Epithelial cell of proximal tubule (primary cell): Measurements from ENCODE around the gene CEBPA. TPM values are rescaled to one million over a fixed set of nuclear protein-coding genes. Genes with fewer than 3 reads are reported as not detected.

Source experiments
- DNase-seq: peaks from one replicate; pipeline ENCODE4 v3.0.0-alpha.2; 2011; ENCODE audit warnings: low read depth
- H3K4me3 ChIP-seq: 2 replicates; pipeline ENCODE4 v1.5.1; 2011; ENCODE audit warnings: low read depth, mild to moderate bottlenecking, low read length
- total RNA-seq: library from RNA; depleted of rRNA; stranded (reverse); fragments of >200 nt; gene quantifications from 2 replicates; pipeline ENCODE4 v1.2.3, GENCODE V29; 2015
- TF ChIP-seq, protein P1 (sequence below): conservative IDR thresholded peaks from 2 replicates; pipeline ENCODE4 v1.5.1; 2012; ENCODE audit warnings: low read depth, mild to moderate bottlenecking, low read length

The CEBPA gene
- total RNA-seq, 1 donor from 2014 or later = 2.9 TPM

DNA sequence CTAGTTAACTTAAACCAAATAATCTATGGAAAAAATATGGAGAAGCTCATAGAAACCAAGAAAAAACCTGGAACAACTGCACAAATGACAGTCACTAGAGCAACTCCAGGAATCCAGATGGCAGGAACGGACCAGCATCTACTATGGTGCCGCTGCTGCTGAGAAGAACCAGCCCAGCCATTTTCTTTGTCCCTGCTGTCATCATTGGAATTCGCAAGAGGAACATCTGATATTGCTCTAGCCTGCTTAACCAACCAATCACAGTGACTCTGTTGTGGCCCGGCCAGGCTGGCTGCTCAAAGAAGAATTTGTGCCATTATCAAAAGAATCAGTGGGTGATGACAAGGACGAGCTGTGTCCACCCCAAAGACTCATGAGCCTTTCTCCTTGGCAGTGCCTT is 33.1 kb upstream of the CEBPA start:
- H3K4me3 ChIP-seq = no peak overlapping the region
- DNase-seq = no peak
- TF ChIP-seq, protein P1, sequence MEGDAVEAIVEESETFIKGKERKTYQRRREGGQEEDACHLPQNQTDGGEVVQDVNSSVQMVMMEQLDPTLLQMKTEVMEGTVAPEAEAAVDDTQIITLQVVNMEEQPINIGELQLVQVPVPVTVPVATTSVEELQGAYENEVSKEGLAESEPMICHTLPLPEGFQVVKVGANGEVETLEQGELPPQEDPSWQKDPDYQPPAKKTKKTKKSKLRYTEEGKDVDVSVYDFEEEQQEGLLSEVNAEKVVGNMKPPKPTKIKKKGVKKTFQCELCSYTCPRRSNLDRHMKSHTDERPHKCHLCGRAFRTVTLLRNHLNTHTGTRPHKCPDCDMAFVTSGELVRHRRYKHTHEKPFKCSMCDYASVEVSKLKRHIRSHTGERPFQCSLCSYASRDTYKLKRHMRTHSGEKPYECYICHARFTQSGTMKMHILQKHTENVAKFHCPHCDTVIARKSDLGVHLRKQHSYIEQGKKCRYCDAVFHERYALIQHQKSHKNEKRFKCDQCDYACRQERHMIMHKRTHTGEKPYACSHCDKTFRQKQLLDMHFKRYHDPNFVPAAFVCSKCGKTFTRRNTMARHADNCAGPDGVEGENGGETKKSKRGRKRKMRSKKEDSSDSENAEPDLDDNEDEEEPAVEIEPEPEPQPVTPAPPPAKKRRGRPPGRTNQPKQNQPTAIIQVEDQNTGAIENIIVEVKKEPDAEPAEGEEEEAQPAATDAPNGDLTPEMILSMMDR = no peak

DNA sequence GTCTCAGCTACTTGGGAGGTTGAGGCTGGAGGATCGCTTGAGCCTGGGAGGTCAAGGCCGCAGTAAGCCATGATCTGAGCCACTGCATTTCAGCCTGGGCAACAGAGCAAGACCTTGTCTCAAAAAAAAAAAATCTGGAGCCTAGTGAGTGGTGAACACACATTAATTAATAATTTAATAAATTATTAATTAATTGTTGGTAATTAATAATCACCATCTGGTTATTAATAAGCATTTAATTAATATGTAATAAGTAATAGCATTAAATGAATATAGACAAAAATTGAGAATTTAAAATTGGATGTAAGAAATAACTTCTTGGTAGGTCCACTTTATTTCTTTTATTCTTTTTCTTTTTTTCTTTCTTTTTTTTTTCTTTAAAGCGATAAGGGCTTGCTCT is 31.9 kb upstream of the CEBPA start:
- TF ChIP-seq, protein P1 = no peak
- H3K4me3 ChIP-seq = no peak overlapping the region
- DNase-seq = no peak

DNA sequence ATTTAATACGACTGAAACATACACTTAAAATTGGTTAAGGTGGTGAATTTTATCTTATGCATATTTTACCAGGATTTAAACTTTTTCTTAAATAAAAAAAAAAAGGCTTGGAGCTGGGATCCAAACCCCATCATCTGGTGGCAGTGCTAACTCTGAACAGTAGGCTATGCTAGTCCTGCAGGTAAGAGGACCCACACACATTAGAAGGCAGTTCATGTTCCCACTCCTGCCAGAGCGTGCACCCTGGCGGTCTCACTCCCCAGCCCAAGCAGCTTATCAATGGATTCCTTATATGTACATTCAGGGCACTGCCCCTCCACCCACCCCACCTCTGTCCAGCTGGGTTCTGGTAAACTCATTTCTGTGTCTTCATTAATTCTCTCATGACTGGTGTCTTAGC is 31.3 kb upstream of the CEBPA start:
- DNase-seq = no peak
- H3K4me3 ChIP-seq = no peak overlapping the region
- TF ChIP-seq, protein P1 = no peak

DNA sequence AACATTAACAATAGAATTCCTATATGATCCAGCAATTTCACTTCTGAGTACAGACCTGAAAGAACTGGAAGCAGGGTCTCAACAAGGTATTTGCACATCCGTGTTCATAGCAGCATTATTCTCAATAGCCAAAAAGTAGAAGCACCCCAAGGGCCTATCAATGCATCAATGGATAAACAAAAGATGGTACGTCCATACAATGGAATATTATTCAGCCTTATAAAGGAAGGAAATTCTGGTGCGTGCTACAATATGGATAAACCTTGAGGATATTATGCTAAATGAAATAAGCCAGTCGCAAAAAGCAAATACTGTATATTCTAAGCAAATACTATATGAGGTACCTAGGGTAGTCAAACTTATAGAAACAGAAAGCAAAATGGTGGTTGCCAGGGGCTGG is 30.8 kb upstream of the CEBPA start:
- DNase-seq = no peak
- no peak overlapping the region for H3K4me3 ChIP-seq
- TF ChIP-seq, protein P1 = no peak

DNA sequence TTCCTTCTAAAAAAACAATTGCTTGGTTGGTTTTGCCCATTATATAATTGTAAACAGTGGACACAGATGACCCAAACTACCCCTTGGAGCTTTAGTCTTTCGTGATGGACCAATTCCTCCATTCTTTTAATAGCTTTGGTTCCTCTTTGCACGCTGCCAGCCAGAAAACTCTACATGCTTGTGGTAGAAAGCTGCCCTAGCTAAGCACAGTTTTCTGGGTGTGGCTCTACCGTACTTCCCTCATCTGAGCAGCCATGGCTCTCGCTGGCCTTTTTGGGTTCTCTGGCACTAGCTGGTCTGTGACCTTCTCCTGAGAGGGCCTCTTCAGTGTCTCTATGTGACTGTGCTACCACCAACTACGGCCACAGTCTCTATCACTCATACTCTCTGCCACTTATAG is 29.9 kb upstream of the CEBPA start:
- DNase-seq = no peak
- no peak overlapping the region for H3K4me3 ChIP-seq
- TF ChIP-seq, protein P1 = no peak

DNA sequence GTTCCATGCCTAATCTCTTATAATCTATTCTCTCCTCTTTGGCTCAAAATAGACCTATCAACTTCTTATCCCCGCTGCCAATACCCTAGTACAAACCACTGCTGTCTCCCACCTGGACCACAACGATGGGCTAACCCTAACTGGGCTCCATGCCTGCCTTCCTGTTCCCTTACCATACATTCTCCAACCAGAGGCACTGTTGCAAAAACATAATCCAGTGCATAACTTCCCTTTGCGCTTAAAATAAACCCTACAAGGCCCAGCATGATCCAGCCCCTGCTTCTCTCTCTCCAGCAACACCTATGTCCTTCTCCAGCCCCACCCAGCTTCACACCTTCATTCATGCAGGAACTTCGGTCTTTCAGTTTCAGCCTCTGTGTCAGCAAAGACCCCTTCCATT is 27.4 kb upstream of the CEBPA start:
- DNase-seq = no peak
- no peak overlapping the region for H3K4me3 ChIP-seq
- TF ChIP-seq, protein P1 = no peak

DNA sequence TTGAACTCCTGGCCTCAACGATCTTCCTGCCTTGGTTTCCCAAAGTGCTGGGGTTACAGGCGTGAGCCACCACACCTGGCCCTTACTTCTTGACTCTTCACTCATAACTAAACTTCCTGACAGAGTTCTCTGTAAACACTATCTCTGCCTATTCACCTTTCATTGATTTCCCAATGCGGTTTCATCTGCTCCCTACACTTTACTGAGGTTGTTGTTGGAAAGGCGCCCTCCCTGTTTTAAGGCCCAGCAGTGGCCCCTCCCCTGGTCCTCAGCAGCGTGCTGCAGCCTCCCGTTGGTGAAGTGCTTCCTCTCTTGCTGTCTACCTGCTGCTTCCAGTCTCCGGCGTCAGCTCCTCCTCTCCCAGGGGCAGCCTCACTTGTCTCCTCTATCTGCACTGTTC is 26.7 kb upstream of the CEBPA start:
- DNase-seq = no peak
- no peak overlapping the region for H3K4me3 ChIP-seq
- TF ChIP-seq, protein P1 = no peak
